ENCODE measurements around the gene SPEM2.

Gene SPEM2

GRCh38 chr17:7403977-7404736 lies 21.3 kb upstream of the SPEM2 start, which contains the start of gene TMEM256:
Gene TMEM256, minus strand, starts transcription at chr17:7404097. Its CDS starts 13 bp downstream, at chr17:7404084.
- DNase-seq (ENCODE audit: low read depth in 2 of 2): peak; percentile 88 to 93

GRCh38 chr17:7404737-7405349 lies 20.6 kb upstream of the SPEM2 start:
- peak; percentile 41 to 50 for DNase-seq (ENCODE audit: low read depth in 2 of 2)

DNA sequence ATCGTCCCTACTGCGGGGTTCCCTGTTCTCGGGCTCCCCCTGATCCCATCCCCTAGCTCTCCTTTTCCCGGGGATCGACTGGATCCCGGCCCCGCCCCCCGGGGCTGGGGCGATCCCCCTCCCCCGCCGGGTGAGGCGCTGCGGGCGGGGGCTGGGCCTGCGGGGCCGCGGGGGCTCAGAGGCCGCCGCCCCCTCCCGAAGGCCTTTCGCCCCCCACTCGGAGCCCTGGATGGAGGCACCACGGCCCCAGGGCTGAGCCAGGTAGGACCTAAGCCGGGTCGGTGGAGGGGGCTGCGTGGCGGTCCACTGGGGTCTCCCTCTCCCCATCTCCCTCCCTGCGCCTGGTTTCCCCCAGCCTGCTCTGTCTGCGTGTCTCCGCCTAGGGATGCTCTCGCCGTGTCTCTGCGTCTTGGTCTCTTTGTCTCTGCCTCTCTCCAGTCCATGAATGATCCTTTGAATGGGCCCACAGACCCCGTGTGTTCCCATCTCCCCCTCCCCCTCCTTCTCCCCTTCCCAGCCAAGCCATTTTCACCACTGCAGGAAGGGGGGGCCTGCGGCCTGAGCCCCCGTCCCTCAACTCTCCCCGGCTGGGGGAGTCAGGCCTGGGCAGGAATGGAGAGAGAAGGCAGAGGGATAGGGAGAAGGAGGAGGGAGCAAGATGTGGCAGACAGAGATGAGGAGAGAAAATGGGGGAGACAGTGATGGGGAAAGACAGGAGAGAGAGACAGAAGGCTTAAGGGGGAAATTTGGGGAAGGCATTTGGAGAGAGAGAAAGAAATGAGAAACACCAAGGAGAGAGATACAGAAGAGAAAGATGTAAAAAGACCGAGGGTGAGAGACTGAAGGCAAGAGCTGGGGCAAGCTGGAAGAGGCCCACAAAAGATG lies 19.8 kb upstream of the SPEM2 start:
- DNase-seq (ENCODE audit: low read depth in 2 of 2): no peak

DNA sequence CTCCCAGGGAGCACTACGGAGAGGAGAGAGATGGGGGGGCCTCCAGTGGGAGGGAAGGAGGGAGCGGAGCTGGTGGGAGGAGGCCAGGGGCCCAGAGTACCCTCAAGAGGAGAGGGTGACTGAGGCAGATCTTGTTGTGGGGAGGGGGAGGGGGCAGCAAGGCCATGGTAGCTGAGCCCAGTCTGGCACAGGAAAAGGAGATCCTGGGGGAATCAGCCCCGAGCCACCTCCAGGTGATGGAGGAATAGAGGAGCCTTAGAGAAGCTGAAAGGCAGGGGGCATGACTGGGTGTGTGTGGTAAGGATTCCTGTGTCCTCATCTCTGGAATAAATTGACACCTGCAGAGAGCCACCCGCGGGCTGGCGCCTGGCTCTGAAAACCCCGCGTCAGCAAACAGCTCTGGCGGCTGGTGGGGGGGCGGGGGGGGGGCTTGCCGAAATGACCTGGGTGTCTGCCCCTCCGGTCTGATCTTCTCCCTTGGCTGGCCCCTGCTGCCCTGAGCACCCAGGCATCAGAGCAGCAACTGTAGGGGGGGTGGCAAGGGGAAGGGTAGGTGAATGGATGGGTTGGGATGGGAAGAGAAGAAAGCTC lies 19.1 kb upstream of the SPEM2 start:
- DNase-seq (ENCODE audit: low read depth in 2 of 2): no peak

DNA sequence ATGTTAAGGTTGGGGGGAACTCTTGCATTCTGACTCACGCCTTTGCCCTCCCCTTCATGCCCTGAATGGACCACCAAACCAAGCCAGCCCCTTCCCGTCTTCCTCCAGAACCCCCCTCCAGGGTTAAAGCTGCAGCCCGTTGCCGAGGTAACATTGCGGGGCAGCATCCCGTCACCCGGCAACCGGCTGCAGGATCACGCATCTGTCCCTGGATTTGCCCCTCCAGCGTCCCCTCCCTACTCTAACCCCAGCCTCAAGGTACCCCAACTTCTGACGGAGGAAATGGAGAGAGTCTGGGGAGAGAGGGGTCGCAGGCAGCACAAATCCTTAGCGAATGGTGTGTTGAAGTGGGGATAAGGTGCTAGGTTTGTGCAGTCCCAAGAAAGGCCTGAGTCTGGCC lies 18.3 kb upstream of the SPEM2 start:
- DNase-seq (ENCODE audit: low read depth in 2 of 2): no peak

- no peak for DNase-seq (ENCODE audit: low read depth in 2 of 2)
Measured at GRCh38 chr17:7407485-7408251, 17.7 kb upstream of the SPEM2 start, which contains the start of gene NLGN2. Gene NLGN2, plus strand, starts transcription at chr17:7407845. Its CDS starts 411 bp downstream, at chr17:7408256.

DNA sequence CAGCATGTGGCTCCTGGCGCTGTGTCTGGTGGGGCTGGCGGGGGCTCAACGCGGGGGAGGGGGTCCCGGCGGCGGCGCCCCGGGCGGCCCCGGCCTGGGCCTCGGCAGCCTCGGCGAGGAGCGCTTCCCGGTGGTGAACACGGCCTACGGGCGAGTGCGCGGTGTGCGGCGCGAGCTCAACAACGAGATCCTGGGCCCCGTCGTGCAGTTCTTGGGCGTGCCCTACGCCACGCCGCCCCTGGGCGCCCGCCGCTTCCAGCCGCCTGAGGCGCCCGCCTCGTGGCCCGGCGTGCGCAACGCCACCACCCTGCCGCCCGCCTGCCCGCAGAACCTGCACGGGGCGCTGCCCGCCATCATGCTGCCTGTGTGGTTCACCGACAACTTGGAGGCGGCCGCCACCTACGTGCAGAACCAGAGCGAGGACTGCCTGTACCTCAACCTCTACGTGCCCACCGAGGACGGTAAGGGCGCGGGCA lies 17.1 kb upstream of the SPEM2 start:
- DNase-seq (ENCODE audit: low read depth in 2 of 2): no peak

- no peak for DNase-seq (ENCODE audit: low read depth in 2 of 2)
Measured at GRCh38 chr17:7408863-7409262, 16.6 kb upstream of the SPEM2 start.

DNA sequence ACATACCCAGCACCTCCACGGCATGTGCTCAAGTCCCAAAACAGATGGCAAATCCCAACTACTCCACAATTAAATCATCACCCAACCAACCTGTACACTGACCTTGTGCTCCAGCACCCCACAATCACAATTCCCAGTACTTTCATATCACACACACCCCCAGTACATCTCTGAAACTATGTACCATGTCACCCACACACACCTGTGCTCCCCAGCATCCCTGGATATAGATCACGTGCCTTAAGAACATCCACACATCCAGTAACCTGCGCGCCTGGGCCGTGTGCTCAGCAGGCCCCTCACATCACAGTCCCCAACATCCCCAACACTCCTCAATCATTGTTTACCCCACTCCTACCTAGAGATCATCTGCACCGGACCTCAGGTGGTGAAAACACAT lies 15.7 kb upstream of the SPEM2 start:
- no peak for DNase-seq (ENCODE audit: low read depth in 2 of 2)

DNA sequence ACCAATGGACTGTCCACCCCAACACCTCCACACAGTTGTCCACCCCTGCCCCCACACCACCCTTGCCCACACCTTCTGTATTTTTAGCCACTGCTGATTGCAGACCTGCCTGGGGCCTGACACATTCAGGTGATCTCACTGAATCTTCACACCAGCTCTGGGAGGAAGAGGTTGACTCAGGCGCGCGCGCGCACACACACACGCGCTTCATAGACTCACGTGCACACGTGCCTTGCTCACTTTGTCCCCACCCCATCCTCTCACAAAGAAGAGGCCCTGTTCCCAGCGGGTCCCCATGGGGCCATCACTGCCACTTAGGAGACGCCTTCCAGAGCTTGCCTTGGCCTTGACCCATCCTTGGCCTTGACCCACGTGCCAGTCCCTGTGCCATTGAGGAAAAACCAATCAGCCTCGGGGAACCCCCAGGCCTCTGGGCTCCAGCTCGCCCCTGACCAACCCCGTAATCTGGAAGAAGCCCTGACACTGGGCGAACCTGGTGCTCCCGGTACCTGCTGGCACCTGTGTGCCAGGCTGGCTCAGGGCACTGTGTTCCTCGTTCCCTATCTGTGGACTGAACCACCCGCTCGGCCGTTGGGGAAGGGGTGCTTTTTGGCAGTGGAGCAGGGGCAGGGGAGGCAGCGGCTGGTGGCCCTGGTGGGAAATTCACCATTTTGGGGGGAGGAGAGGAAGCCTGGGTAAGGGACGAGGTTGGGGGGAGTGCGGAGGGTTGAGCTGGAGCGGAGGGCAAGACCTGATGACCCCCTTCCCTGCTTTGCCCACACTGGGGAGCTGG lies 14.6 kb upstream of the SPEM2 start:
- no peak for DNase-seq (ENCODE audit: low read depth in 2 of 2)

GRCh38 chr17:7411427-7411750 lies 14.0 kb upstream of the SPEM2 start:
- DNase-seq (ENCODE audit: low read depth in 2 of 2): no peak

DNA sequence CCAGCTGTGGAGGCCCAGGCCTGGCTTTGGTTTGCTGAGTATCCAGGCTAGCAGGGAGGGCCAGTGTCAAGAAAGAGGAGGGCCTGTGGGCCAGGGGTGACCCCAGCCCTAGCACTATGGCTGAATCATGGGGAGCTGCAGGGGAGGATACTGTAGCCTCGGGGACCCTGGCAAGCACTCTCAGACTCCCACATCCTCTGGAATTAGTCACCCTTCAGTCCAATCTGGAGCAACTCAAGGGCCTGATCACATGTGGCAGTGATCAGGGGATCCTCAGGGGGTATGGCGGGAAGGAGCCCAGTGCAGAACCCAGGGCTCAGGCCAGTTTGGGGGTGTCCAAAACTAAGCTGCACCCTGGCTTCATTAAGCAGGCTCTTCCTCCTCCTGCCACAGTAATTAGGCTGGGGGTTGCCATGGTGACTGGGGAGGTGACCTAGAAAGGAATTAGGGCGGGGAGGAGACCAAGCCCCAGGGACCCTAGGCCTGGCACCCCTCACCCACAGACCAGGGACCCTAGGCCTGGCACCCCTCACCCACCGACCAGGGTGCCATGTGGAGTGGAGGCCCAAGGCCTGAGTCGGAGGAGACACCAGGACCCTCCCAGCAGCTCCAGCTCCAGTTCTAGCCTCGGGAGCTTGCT lies 11.9 kb upstream of the SPEM2 start:
- DNase-seq (ENCODE audit: low read depth in 2 of 2): no peak

- DNase-seq (ENCODE audit: low read depth in 2 of 2): no peak
Measured at GRCh38 chr17:7414837-7415236, 10.6 kb upstream of the SPEM2 start.

DNA sequence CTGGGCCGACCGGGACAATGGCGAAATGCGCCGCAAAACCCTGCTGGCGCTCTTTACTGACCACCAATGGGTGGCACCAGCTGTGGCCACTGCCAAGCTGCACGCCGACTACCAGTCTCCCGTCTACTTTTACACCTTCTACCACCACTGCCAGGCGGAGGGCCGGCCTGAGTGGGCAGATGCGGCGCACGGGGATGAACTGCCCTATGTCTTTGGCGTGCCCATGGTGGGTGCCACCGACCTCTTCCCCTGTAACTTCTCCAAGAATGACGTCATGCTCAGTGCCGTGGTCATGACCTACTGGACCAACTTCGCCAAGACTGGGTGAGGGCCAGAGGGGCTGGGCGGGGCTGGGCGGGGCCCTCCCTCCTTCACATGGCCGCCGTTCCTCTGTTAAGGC lies 9.6 kb upstream of the SPEM2 start:
- no peak for DNase-seq (ENCODE audit: low read depth in 2 of 2)

DNA sequence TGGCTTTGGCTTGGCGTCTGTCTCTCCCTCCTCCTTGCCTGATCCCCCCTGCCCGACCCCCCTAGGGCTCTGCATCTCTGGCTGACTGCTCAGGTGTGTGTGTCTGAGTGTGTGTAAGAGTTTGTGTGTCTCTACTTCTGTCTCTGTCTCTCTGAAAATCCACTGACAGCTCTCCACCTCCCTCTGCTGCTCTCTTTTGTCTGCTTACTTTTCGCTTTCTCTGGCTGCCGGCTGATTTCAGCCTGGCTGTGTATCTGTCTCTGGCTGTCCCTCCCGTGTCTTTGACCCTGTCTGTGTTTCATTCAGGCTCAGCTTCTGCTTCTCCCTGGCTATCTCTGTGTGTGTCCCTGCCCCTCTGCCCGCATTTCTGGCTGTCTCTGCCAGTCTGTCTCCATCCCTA lies 9.1 kb upstream of the SPEM2 start:
- no peak for DNase-seq (ENCODE audit: low read depth in 2 of 2)

GRCh38 chr17:7417056-7417655 lies 8.3 kb upstream of the SPEM2 start:
- DNase-seq (ENCODE audit: low read depth in 2 of 2): no peak

DNA sequence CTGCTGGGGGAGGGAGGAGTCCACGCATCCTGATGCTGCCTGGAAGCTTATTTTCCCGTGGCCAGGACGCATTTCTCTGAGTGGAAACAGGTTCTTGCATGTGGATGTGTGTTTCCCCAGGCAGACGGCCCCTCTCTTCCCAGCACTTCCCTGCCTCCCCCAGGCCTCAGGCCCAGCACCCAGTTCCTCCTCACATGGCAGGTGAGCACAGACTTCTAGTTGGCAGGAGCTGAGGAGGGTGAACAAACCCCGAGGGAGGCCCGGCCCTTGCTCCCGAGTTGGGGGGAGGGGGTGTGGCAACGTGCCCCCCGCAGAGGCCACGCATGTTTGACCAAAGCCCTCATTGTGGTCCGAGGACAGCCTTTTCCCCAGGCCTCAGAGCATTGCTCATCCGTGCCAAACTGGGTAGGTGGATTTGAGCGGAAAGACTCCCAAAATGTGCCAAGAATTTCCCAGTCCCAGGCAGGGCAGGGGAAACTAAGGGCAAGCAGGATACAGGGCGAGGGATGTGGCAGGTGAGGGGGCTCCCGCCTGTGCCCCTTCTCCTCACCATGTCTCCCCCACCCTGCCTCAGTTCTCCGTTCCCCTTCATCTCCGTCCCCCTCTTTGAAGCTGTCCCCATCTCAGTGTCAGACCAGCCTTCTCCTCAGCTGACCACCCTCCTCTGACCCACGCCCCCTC lies 6.8 kb upstream of the SPEM2 start:
- DNase-seq (ENCODE audit: low read depth in 2 of 2): no peak

DNA sequence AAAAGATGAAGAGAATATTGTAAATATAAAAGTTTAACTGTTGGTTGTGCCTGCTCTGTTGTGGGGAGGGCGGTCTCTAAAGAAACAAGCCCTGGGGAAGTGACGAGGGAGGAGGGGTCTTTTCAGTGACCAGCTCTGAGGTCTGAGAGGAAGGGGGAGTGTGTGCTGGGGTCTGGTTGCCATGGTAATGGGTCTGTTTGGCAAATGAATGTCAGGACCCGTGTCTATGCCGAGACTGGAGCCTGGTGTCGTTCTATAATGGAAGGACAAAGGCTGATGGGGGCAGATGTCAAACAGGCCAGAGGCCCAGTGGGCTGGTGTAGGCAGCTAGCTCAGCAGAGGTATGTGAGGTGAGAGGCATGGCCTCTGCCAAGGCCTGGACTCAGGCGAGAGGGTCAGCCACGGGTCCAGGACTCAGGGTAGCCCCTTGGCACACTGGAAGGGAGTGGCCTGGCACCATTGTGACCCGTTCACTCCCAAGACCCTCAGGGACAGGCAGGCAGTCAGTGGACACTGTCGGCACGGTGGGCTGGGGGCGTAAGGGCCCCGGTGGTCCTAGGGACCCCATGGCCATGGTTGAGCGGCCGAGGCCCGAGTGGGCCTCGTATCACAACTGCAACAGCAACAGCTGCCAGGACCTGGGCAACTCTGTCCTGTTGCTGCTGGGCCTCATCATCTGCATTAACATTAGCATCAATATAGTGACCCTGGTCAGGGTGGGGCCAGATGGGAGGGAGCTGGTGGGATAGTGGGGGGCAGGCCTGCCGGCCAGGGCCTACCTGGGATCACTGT lies 5.4 kb upstream of the SPEM2 start, which contains the start of gene SPEM1:
Gene SPEM1 (plus strand): TSS at position 506 of the 792 bp plus-strand sequence. CDS start 61 bp downstream, at position 567.
- DNase-seq (ENCODE audit: low read depth in 2 of 2): no peak
